Stimulated activated CD4-positive, alpha-beta T cell treated with anti-CD3 and anti-CD28 coated beads, Interleukin-2, amount 100 ng/mL, for 4 hours (primary cell): Measurements from ENCODE around the gene SAMD10.

ENCODE experiments used
- DNase-seq: peaks from one replicate; pipeline ENCODE4 v3.0.0-alpha.2; 2020; ENCODE audit warnings: low read depth

SAMD10 gene

GRCh38 chr20:63955827-63956663 is 23.4 kb downstream of the SAMD10 start, which contains the start of gene UCKL1:
Gene UCKL1, minus strand, starts transcription at chr20:63956416. Its CDS starts 44 bp downstream, at chr20:63956372.
- DNase-seq, result peak; percentile 88

DNA sequence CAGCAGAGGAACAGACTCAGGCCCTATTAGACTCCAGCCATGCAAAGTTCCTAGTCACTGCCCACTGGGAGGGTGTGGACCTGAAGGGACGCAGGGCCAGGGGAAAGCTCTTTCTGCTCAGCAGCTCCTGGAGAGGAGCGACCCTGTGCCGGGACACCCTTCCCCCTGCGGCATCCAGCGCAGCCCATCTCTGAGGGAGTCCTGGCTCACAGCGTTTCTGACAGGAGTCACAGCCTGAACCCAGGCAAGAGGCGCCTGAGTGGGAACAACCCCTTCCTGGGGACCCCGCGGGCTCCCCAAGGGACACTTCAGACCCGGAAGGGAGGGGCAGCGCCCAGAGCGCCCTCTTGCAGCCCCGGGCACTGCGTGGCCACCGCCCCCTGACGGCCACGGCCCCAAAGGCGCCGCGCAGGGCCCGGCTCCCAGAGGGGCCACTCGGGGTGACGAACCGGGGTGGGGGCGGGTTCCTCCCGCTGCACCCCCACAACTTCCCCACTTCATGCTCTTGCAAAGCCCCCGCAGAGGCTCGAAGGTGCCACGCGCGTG is 24.1 kb downstream of the SAMD10 start:
- no peak for DNase-seq

DNA sequence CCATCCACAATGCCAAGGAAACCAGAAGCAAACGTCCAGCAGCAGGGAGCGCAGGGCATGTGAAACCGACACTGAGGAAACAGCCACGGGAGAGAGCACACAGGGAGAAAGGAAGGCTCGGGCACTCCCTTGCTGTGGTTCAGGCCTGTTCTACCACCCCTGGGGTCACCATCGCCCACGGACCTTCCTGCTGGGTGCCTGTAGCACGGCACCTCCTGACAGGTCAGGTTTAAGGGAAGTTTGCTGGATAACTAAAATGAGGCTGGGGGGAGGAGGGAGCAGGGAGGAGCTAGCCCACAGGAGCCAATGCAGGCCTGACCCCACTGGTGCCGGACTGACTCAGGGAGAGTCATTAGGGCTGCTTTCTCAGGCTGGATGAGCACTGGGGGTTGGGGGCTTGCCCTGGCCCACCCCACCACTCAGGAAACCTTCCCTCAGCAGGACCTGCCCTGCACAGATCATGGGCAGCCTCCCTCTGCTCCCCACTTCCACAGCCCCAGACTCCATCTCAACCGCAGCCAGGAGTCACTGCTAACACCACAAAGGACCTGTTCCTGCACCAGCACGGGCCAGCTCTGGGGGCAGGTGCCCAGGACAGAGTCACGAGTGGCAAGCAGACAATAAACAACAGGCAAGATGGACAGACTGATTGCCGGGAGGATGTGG is 25.5 kb downstream of the SAMD10 start:
- no peak for DNase-seq

GRCh38 chr20:63952769-63953168 is 26.7 kb downstream of the SAMD10 start:
- no peak for DNase-seq

DNA sequence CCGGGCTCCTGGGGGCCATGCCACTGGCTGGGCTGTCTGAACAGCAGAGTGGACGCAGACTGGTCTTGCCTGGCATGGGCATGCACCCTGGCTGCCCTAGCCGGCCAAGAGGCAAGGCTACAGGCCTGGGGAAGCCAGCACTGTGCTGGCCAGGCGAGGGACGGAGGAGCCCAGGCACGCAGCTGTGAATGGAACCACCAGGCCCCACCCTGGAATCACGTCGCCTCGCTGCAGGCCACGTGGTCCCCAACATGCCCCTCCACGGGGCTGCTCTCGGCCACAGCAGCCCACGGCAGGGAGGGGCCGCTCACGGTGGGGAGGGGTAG is 27.3 kb downstream of the SAMD10 start:
- DNase-seq, result no peak

DNA sequence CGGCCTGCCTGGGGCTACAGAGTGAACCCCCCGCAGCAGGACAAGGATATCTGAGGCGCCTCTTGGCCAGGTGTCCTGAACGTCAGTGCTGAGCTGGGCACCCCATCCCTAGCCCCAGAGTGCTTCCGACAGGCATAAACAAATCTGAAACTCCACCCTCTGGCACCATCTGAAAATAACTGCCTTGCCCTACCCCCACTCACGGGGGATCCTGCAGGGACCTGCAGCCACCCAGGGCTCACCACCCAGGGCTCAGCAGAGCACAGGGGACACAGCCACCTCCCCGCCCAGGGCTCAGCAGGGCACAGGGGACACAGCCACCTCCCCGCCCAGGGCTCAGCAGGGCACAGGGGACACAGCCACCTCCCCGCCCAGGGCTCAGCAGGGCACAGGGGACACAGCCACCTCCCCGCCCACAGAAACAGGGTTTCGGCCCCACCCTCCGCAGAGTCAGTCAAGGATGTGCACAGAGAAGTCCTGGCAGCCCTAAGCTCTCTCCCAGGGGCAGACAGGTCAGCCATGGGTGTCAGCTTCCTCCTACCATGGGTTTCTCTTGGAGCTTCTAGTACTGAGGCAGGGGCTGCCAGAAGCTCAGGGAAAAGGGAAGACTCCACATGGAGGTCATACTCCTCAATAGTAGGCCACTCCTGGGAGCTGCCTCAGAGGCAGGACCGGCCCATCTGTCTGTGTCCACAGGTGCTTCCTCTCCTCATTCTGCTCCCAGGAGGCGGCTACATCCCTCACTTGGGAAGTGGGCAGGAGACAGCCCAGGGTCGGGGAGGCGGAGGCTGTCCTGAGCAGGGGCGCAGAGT is 27.8 kb downstream of the SAMD10 start:
- no peak for DNase-seq

- DNase-seq, result no peak
These were observed 28.6 kb downstream of the SAMD10 start for GRCh38 chr20:63950701-63951397.

GRCh38 chr20:63947638-63948456 is 31.6 kb downstream of the SAMD10 start:
- DNase-seq, result no peak

GRCh38 chr20:63946986-63947637 is 32.3 kb downstream of the SAMD10 start:
- no peak for DNase-seq

- DNase-seq, result no peak
These were observed 33.2 kb downstream of the SAMD10 start for GRCh38 chr20:63945921-63946920.

DNA sequence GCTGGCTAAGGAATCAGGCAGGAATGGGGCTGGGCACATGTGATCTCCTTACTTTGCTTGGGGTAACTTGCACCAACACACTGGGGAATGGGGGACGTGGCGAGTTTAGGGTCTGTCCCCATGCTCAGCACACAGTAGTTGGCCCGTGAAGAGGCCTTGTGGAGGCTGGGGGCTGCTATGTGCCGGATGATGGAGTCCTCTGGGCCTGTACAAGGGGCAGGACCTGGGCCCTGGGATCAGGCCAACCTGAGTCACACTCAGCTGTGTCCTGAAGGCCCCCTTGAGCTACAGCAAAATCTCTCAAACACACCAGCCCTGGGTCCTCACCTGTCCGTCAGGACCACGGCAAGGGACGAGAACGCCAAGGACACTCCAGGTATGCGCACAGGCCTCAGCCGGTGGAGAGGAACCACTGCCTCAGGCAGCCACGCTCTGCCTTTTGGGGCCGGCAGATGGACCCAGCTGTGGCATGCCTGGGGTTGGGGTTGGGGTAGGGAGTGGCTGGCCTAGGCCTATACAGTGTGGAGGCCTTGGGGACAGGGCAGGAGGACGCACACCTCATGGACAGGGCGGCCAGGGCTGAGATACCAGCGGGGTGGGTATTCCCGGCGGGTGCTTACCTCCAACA is 34.3 kb downstream of the SAMD10 start:
- no peak for DNase-seq

- DNase-seq, result no peak
These were observed 35.1 kb downstream of the SAMD10 start for GRCh38 chr20:63944078-63944941.

DNA sequence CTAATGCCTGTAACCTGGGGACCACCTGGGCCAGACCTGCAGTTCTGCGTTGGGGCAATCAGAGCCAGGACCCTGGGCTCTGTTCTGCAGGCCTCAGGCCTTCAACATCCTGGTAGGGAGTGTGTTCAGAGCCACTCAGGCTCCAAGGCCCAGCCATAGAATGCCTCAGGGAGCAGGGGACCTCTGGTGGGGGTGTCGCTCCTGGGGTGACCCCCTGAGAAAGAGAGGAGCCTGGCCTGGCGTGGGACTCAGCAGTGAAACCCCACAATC is 35.7 kb downstream of the SAMD10 start:
- no peak for DNase-seq

- no peak for DNase-seq
These were observed 36.3 kb downstream of the SAMD10 start for GRCh38 chr20:63942969-63943807.

DNA sequence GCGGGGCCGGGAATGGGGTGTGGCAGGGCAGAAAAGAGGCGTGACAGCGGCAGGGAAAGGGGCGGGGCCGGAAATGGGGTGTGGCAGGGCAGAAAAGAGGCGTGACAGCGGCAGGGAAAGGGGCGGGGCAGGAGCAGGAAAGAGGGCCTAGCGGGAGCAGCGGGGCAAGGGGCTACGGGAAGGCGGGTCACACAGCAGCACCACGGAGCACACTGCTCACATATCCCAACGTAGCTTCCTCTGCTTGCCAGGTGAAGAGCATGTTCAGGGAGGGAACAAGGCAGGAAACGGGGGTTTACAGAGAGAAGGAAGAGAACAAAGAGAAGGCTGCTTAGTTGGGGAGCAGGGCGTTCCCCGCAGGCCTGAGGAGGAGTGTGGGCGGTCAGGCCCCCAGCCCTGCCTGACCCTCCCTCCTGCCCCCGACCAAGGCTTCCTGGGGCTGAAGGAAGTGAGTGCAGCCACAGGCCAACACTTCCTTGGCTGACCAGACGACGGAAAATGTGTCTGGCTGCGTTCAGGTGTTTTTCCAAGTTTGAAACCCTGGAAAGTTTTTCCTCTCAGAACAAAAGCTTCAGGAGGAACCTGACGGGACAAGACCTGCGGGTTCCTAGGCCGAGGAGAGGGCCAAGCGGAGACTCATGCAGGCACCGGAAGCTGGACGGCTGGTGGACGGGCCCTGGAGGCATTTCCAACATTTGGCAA is 37.0 kb downstream of the SAMD10 start:
- no peak for DNase-seq
